SU-DHL-6 (cell line): ENCODE data around the gene PXDN.
"Not testable (repeated sequence)": the region's sequence is repeated elsewhere in the genome, so short reads cannot be mapped to it uniquely, and the experiment has no call there.

Experiments used
- H2AFZ ChIP-seq: fragments of 200-600 bp; sonication (generic); 2 replicates; pipeline ENCODE4 v1.6.1; 2014; ENCODE audit warnings: low read depth, mild to moderate bottlenecking, moderate library complexity, mixed read lengths, antibody characterized with exemption, low read length; ENCODE audit not compliant: severe bottlenecking
- H3F3A ChIP-seq: fragments of 200-600 bp; shearing (Covaris generic); 2 replicates; pipeline ENCODE4 v1.6.0; 2016; ENCODE audit warnings: antibody characterized with exemption, mild to moderate bottlenecking; ENCODE audit not compliant: insufficient read depth
- H3K27ac ChIP-seq: fragments of 200-600 bp; sonication (generic); 2 replicates; pipeline ENCODE4 v1.5.1; 2016; ENCODE audit warnings: low read depth, mild to moderate bottlenecking, low read length, moderate library complexity, mixed read lengths
- H3K27me3 ChIP-seq: fragments of 200-600 bp; sonication (generic), shearing (Covaris generic); 2 replicates; pipeline ENCODE4 v1.6.0; 2014; ENCODE audit warnings: mild to moderate bottlenecking, low read length
- H3K36me3 ChIP-seq: fragments of 200-600 bp; sonication (generic); 2 replicates; pipeline ENCODE4 v1.6.1; 2014; ENCODE audit warnings: mild to moderate bottlenecking, low read length, mixed read lengths
- H3K4me2 ChIP-seq: fragments of 300-600, 200-600 bp; shearing (Covaris generic), sonication (generic); 2 replicates; pipeline ENCODE4 v1.6.0; 2014; ENCODE audit warnings: low read length, low read depth, mild to moderate bottlenecking; ENCODE audit not compliant: poor library complexity, severe bottlenecking
- H3K4me3 ChIP-seq: fragments of 200-600 bp; sonication (generic); 2 replicates; pipeline ENCODE4 v1.5.1; 2014; ENCODE audit warnings: antibody characterized with exemption, low read length, mild to moderate bottlenecking, mixed read lengths; ENCODE audit not compliant: insufficient read depth, poor library complexity, severe bottlenecking
- H3K79me2 ChIP-seq: fragments of 200-600 bp; sonication (generic); 2 replicates; pipeline ENCODE4 v1.6.1; 2014; ENCODE audit warnings: mild to moderate bottlenecking, low read length, moderate library complexity; ENCODE audit not compliant: insufficient read depth
- H3K9ac ChIP-seq: fragments of 200-600 bp; sonication (generic); 2 replicates; pipeline ENCODE4 v1.7.0; 2014; ENCODE audit warnings: mild to moderate bottlenecking, low read length
- H3K9me2 ChIP-seq: fragments of 200-600 bp; sonication (generic); replicated peaks from 2 replicates; pipeline ENCODE4 v1.6.1; 2014; ENCODE audit warnings: low read length; ENCODE audit not compliant: insufficient read depth
- H3K9me3 ChIP-seq: fragments of 200-600 bp; sonication (generic); 2 replicates; pipeline ENCODE4 v1.6.1; 2014; ENCODE audit warnings: low read length, mixed read lengths; ENCODE audit not compliant: insufficient read depth
- H4K20me1 ChIP-seq: fragments of 200-600 bp; sonication (generic); 2 replicates; pipeline ENCODE4 v1.6.1; 2014; ENCODE audit warnings: low read depth, mild to moderate bottlenecking, antibody characterized with exemption, low read length, moderate library complexity, mixed read lengths
- CTCF ChIP-seq: fragments of 200-600 bp; sonication (generic); IDR thresholded peaks from one replicate; pipeline ENCODE4 v1.5.1; 2017; ENCODE audit warnings: antibody characterized with exemption, mild to moderate bottlenecking, low read length, moderate library complexity; ENCODE audit not compliant: insufficient read depth, poor library complexity, severe bottlenecking
- EZH2phosphoT487 ChIP-seq: fragments of 200-600 bp; sonication (generic), shearing (Covaris generic); conservative IDR thresholded peaks from 2 replicates; pipeline ENCODE4 v1.6.1; 2018; ENCODE audit warnings: mild to moderate bottlenecking, antibody characterized with exemption, low read length, moderate library complexity, mixed read lengths

PXDN gene

DNA sequence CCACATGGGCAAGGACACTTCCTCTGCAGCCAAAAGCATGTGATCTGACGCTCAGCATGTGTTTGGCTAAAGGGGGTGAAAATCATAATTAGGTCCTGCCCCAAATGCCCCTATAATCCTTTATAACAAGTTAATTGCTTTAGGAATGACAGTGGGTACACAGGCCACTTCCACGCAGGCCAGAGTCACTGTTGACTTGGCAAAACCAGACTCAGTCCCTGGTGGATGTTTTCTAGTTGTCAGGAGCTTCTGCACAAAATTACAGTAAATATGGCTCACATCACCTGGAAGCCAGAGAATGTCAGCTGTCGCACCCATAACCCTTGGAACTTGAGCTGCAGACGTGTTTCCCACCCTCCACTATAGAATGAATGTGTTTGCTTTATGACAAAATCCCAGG lies 13.3 kb upstream of the PXDN start:
- no peaks in the 10 kb centered on the region for H3K27me3 ChIP-seq
- no peaks in the 10 kb centered on the region for H4K20me1 ChIP-seq
- no peak for TF ChIP-seq CTCF
- TF ChIP-seq EZH2phosphoT487, result no peak
- no peak overlapping the region for H2AFZ ChIP-seq
- no peak overlapping the region for H3K4me2 ChIP-seq
- H3K27ac ChIP-seq, result no peak overlapping the region
- no peak overlapping the region for H3K9ac ChIP-seq
- H3K79me2 ChIP-seq, result no peaks in the 10 kb centered on the region
- no peaks in the 10 kb centered on the region for H3K36me3 ChIP-seq
- H3K4me3 ChIP-seq, result no peak overlapping the region
- no peaks in the 10 kb centered on the region for H3F3A ChIP-seq
- H3K9me3 ChIP-seq, result no peaks in the 10 kb centered on the region
- no peaks in the 10 kb centered on the region for H3K9me2 ChIP-seq

GRCh38 chr2:1757146-1757545 lies 12.8 kb upstream of the PXDN start:
- H3K79me2 ChIP-seq, H3K27ac ChIP-seq, H3K27me3 ChIP-seq, H3F3A ChIP-seq, H3K9me3 ChIP-seq, H4K20me1 ChIP-seq, H3K4me3 ChIP-seq, H3K36me3 ChIP-seq, H3K9me2 ChIP-seq, H2AFZ ChIP-seq, H3K4me2 ChIP-seq, H3K9ac ChIP-seq: not testable (repeated sequence)

DNA sequence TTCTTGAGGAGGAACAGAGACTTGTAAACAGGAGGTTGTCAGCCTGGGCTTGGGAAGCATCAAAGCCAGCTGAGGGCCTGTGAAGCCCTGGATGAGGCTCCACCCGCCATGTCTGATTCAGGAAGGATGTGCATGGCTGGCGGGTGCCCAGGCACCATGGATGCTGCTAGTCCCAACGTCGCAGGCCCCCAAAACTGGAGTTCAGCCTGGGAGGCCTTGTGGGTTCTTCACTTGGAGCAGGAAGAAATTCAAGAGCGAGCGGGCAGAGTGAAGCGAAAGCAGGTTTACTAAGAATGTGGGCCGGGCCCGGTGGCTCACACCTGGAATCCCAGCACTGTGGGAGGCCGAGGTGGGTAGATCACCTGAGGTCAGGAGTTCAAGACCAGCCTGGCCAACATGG lies 12.1 kb upstream of the PXDN start:
- Histone ChIP-seq H3K36me3 (no peaks in the 10 kb centered on the region), H3K27me3 (no peaks in the 10 kb centered on the region), H2AFZ (no peak overlapping the region), H3K9me3 (no peaks in the 10 kb centered on the region), H3K4me3 (no peak overlapping the region), H3K9me2 (no peaks in the 10 kb centered on the region), H3K9ac (no peak overlapping the region), H3K4me2 (no peak overlapping the region), H4K20me1 (no peaks in the 10 kb centered on the region), H3F3A (no peaks in the 10 kb centered on the region), H3K79me2 (no peaks in the 10 kb centered on the region), H3K27ac (no peak overlapping the region)
- TF ChIP-seq CTCF (no peak), EZH2phosphoT487 (no peak)

GRCh38 chr2:1755436-1756191 lies 11.3 kb upstream of the PXDN start:
- H3K27me3 ChIP-seq, result no peaks in the 10 kb centered on the region
- no peak for TF ChIP-seq EZH2phosphoT487
- no peaks in the 10 kb centered on the region for H3K9me2 ChIP-seq
- no peak overlapping the region for H3K4me2 ChIP-seq
- H3K4me3 ChIP-seq, result no peak overlapping the region
- no peak overlapping the region for H3K9ac ChIP-seq
- no peak overlapping the region for H2AFZ ChIP-seq
- no peaks in the 10 kb centered on the region for H3K36me3 ChIP-seq
- H3K79me2 ChIP-seq, result no peaks in the 10 kb centered on the region
- no peaks in the 10 kb centered on the region for H3K9me3 ChIP-seq
- no peaks in the 10 kb centered on the region for H4K20me1 ChIP-seq
- H3K27ac ChIP-seq, result no peak overlapping the region
- no peaks in the 10 kb centered on the region for H3F3A ChIP-seq
